Hematopoietic multipotent progenitor cell treated with erythropoietin and hydrocortisone succinate and interleukin-3 and kit ligand, for 4 days (in vitro differentiated cells): ENCODE data around the gene KBTBD13.
"Not testable (repeated sequence)": the region's sequence is repeated elsewhere in the genome, so short reads cannot be mapped to it uniquely, and the experiment has no call there.

Experiments used
- DNase-seq: peaks from one replicate; pipeline ENCODE4 v3.0.0-alpha.2; 2015

Gene KBTBD13

GRCh38 chr15:65069779-65070546 is 6.6 kb upstream of the KBTBD13 start:
- DNase-seq, result no peak

- no peak for DNase-seq
These were observed 5.2 kb upstream of the KBTBD13 start for GRCh38 chr15:65071381-65071811.

- DNase-seq, result no peak
These were observed 4.5 kb upstream of the KBTBD13 start for GRCh38 chr15:65072027-65072426.

GRCh38 chr15:65072617-65073016 is 3.9 kb upstream of the KBTBD13 start:
- no peak for DNase-seq

GRCh38 chr15:65074946-65075345 is 1.6 kb upstream of the KBTBD13 start:
- DNase-seq, result not testable (repeated sequence)

- peak; percentile 59 for DNase-seq
These were observed 745 bp upstream of the KBTBD13 start for GRCh38 chr15:65075607-65076395.

- no peak for DNase-seq
These were observed 890 bp downstream of the KBTBD13 start for GRCh38 chr15:65077291-65077980.

GRCh38 chr15:65077981-65078352 is 1.4 kb downstream of the KBTBD13 start:
- DNase-seq, result peak; percentile 83

- no peak for DNase-seq
These were observed 3.0 kb downstream of the KBTBD13 start for GRCh38 chr15:65079580-65079979.

- DNase-seq, result no peak
These were observed 4.7 kb downstream of the KBTBD13 start for GRCh38 chr15:65081270-65081669.

GRCh38 chr15:65081758-65082157 is 5.2 kb downstream of the KBTBD13 start:
- no peak for DNase-seq

GRCh38 chr15:65082303-65082953 is 5.9 kb downstream of the KBTBD13 start:
- peak; percentile 51 for DNase-seq

GRCh38 chr15:65083262-65083701 is 6.7 kb downstream of the KBTBD13 start:
- DNase-seq, result no peak

- no peak for DNase-seq
These were observed 8.1 kb downstream of the KBTBD13 start for GRCh38 chr15:65084500-65085206.

GRCh38 chr15:65085207-65085753 is 8.7 kb downstream of the KBTBD13 start:
- DNase-seq, result no peak

- peak; percentile 59 for DNase-seq
These were observed 9.6 kb downstream of the KBTBD13 start for GRCh38 chr15:65085990-65086679.

GRCh38 chr15:65086680-65087111 is 10.2 kb downstream of the KBTBD13 start:
- DNase-seq, result peak; percentile 43

GRCh38 chr15:65087411-65087810 is 10.9 kb downstream of the KBTBD13 start:
- no peak for DNase-seq

GRCh38 chr15:65087873-65088642 is 11.5 kb downstream of the KBTBD13 start:
- DNase-seq, result no peak

GRCh38 chr15:65088643-65089021 is 12.1 kb downstream of the KBTBD13 start:
- DNase-seq, result no peak
